Stimulated activated CD8-positive, alpha-beta memory T cell treated with anti-CD3 and anti-CD28 coated beads, Interleukin-15, amount 100 ng/mL, for 48 hours (primary cell): ENCODE measurements around the gene DIP2C.

Experiments used
- DNase-seq, 2 donors: peaks; one replicate each; pipeline ENCODE4 v3.0.0-alpha.2; 2020; ENCODE audit warnings: low read depth in 2 of 2

DIP2C gene

GRCh38 chr10:244227-244626, 445.2 kb downstream of the DIP2C start:
- no peak for DNase-seq

- no peak for DNase-seq
These were observed 447.4 kb downstream of the DIP2C start for GRCh38 chr10:241966-242643.

- no peak for DNase-seq
These were observed 448.0 kb downstream of the DIP2C start for GRCh38 chr10:241451-241850.

- no peak for DNase-seq
These were observed 450.4 kb downstream of the DIP2C start for GRCh38 chr10:239109-239508.

- no peak for DNase-seq
These were observed 453.6 kb downstream of the DIP2C start for GRCh38 chr10:235915-236314.

GRCh38 chr10:234708-235406, 454.6 kb downstream of the DIP2C start:
- DNase-seq = no peak

- DNase-seq = no peak
These were observed 456.6 kb downstream of the DIP2C start for GRCh38 chr10:232878-233277.

GRCh38 chr10:232061-232460, 457.4 kb downstream of the DIP2C start:
- DNase-seq = no peak

- no peak for DNase-seq
These were observed 458.7 kb downstream of the DIP2C start for GRCh38 chr10:230758-231157.

- no peak for DNase-seq
These were observed 461.1 kb downstream of the DIP2C start for GRCh38 chr10:228366-228765.

- DNase-seq = no peak
These were observed 462.5 kb downstream of the DIP2C start for GRCh38 chr10:227014-227413.

- no peak for DNase-seq
These were observed 463.4 kb downstream of the DIP2C start for GRCh38 chr10:226018-226417.

- DNase-seq = no peak
These were observed 464.9 kb downstream of the DIP2C start for GRCh38 chr10:224571-224970.
